ENCODE measurements around the gene LARP4.
"Not testable (repeated sequence)": the region's sequence is repeated elsewhere in the genome, so short reads cannot be mapped to it uniquely, and the experiment has no call there.

Gene LARP4

GRCh38 chr12:50517421-50518048, 116.8 kb downstream of the LARP4 start:
- peak overlapping the region; percentile 73 for H3K4me2 ChIP-seq (ENCODE audit: low read length)
- H3K4me1 ChIP-seq (ENCODE audit: low read length), result peaks cover 25% of the 10 kb centered on the region
- H3K36me3 ChIP-seq (replicated peaks; ENCODE audit: low read depth, low read length), result no peaks in the 10 kb centered on the region
- no peak overlapping the region; the same call in 1 of the 2 replicates for H3K9ac ChIP-seq (ENCODE audit: low read length)
- no peaks in the 10 kb centered on the region for H3K27me3 ChIP-seq (ENCODE audit: low read depth, low read length)
- peak overlapping the region; percentile 44 for H3K4me3 ChIP-seq (ENCODE audit: low read length)
- H3K79me2 ChIP-seq (ENCODE audit: low read length), result peaks cover 50% of the 10 kb centered on the region
- H4K20me1 ChIP-seq (ENCODE audit: insufficient read depth, low read length), result peaks cover 13% of the 10 kb centered on the region; the same call in 1 of the 2 replicates
- peak overlapping the region; percentile 69 for H3K27ac ChIP-seq (ENCODE audit: low read length)
- TF ChIP-seq EZH2phosphoT487 (IDR thresholded peaks at IDR 0.05; ENCODE audit: low read depth), result no peak
- no peaks in the 10 kb centered on the region for H3K9me3 ChIP-seq (ENCODE audit: insufficient read depth, low read length)
- H2AFZ ChIP-seq (ENCODE audit: low read depth, low read length), result no peak overlapping the region

GRCh38 chr12:50518090-50518489, 117.4 kb downstream of the LARP4 start:
- Histone ChIP-seq H3K27me3 (ENCODE audit: low read depth, low read length) (no peaks in the 10 kb centered on the region), H4K20me1 (ENCODE audit: insufficient read depth, low read length) (peaks cover 11% of the 10 kb centered on the region; the same call in 1 of the 2 replicates), H3K36me3 (replicated peaks; ENCODE audit: low read depth, low read length) (no peaks in the 10 kb centered on the region), H3K4me3 (ENCODE audit: low read length) (peak overlapping the region; percentile 44; the same call in 1 of the 2 replicates), H3K9me3 (ENCODE audit: insufficient read depth, low read length) (no peaks in the 10 kb centered on the region), H3K79me2 (ENCODE audit: low read length) (peaks cover 48% of the 10 kb centered on the region), H3K9ac (ENCODE audit: low read length) (no peak overlapping the region), H3K4me2 (ENCODE audit: low read length) (peak overlapping the region; percentile 73), H3K27ac (ENCODE audit: low read length) (peak overlapping the region; percentile 69), H3K4me1 (ENCODE audit: low read length) (peaks cover 25% of the 10 kb centered on the region), H2AFZ (ENCODE audit: low read depth, low read length) (no peak overlapping the region)
- no peak for TF ChIP-seq CTCF (IDR thresholded peaks at IDR 0.05; ENCODE audit: low read depth, low read length)
- TF ChIP-seq EZH2phosphoT487 (IDR thresholded peaks at IDR 0.05; ENCODE audit: low read depth), result no peak

- Histone ChIP-seq H2AFZ (ENCODE audit: low read depth, low read length) (no peak overlapping the region), H3K4me1 (ENCODE audit: low read length) (peaks cover 25% of the 10 kb centered on the region), H3K4me3 (ENCODE audit: low read length) (no peak overlapping the region), H4K20me1 (ENCODE audit: insufficient read depth, low read length) (0 out of 2 replicates have a peak, but pooled peaks cover 8% of the 10 kb centered on the region), H3K27me3 (ENCODE audit: low read depth, low read length) (no peaks in the 10 kb centered on the region), H3K9ac (ENCODE audit: low read length) (no peak overlapping the region), H3K27ac (ENCODE audit: low read length) (no peak overlapping the region), H3K9me3 (ENCODE audit: insufficient read depth, low read length) (no peaks in the 10 kb centered on the region), H3K36me3 (replicated peaks; ENCODE audit: low read depth, low read length) (no peaks in the 10 kb centered on the region), H3K79me2 (ENCODE audit: low read length) (peaks cover 40% of the 10 kb centered on the region), H3K4me2 (ENCODE audit: low read length) (no peak overlapping the region)
- TF ChIP-seq CTCF (IDR thresholded peaks at IDR 0.05; ENCODE audit: low read depth, low read length), result no peak
- no peak for TF ChIP-seq EZH2phosphoT487 (IDR thresholded peaks at IDR 0.05; ENCODE audit: low read depth)
Observed at GRCh38 chr12:50519353-50519752, 118.7 kb downstream of the LARP4 start.

GRCh38 chr12:50520416-50521207, 119.9 kb downstream of the LARP4 start:
- Histone ChIP-seq H3K36me3 (replicated peaks; ENCODE audit: low read depth, low read length) (no peaks in the 10 kb centered on the region), H3K9me3 (ENCODE audit: insufficient read depth, low read length) (no peaks in the 10 kb centered on the region), H3K9ac (ENCODE audit: low read length) (no peak overlapping the region), H4K20me1 (ENCODE audit: insufficient read depth, low read length) (0 out of 2 replicates have a peak, but pooled peaks cover 8% of the 10 kb centered on the region), H3K4me1 (ENCODE audit: low read length) (peaks cover 22% of the 10 kb centered on the region), H2AFZ (ENCODE audit: low read depth, low read length) (no peak overlapping the region), H3K4me3 (ENCODE audit: low read length) (no peak overlapping the region), H3K4me2 (ENCODE audit: low read length) (no peak overlapping the region), H3K27me3 (ENCODE audit: low read depth, low read length) (no peaks in the 10 kb centered on the region), H3K79me2 (ENCODE audit: low read length) (peaks cover 35% of the 10 kb centered on the region), H3K27ac (ENCODE audit: low read length) (no peak overlapping the region)
- TF ChIP-seq EZH2phosphoT487 (IDR thresholded peaks at IDR 0.05; ENCODE audit: low read depth) (no peak), CTCF (IDR thresholded peaks at IDR 0.05; ENCODE audit: low read depth, low read length) (no peak)

- Histone ChIP-seq H3K79me2 (ENCODE audit: low read length) (peaks cover 28% of the 10 kb centered on the region), H3K4me1 (ENCODE audit: low read length) (peaks cover 21% of the 10 kb centered on the region)
- H3K4me2 ChIP-seq (ENCODE audit: low read length); H2AFZ ChIP-seq (ENCODE audit: low read depth, low read length); H3K4me3 ChIP-seq (ENCODE audit: low read length); H3K36me3 ChIP-seq (replicated peaks; ENCODE audit: low read depth, low read length); H3K9ac ChIP-seq (ENCODE audit: low read length); H3K27ac ChIP-seq (ENCODE audit: low read length); H3K9me3 ChIP-seq (ENCODE audit: insufficient read depth, low read length); H4K20me1 ChIP-seq (ENCODE audit: insufficient read depth, low read length); H3K27me3 ChIP-seq (ENCODE audit: low read depth, low read length): not testable (repeated sequence)
Observed at GRCh38 chr12:50521781-50522180, 121.1 kb downstream of the LARP4 start.
